HCT116 (cell line): ENCODE data around the gene SOX2.

Experiments
- CEBPB ChIP-seq: IDR thresholded peaks from 2 replicates; pipeline ENCODE4 v1.6.1; 2012; ENCODE audit warnings: low read depth
- EGR1 ChIP-seq: IDR thresholded peaks from 2 replicates; pipeline ENCODE4 v1.6.1; 2012; ENCODE audit warnings: low read depth
- ELF1 ChIP-seq: IDR thresholded peaks from 2 replicates; pipeline ENCODE4 v1.6.1; 2012; ENCODE audit warnings: low read depth, borderline replicate concordance
- EZH2 ChIP-seq: fragments of 200-600 bp; sonication (generic); IDR thresholded peaks from 2 replicates; pipeline ENCODE4 v1.6.1; 2017; ENCODE audit warnings: antibody characterized with exemption, mixed run types
- JUND ChIP-seq: IDR thresholded peaks from 2 replicates; pipeline ENCODE4 v1.6.1; 2012
- POLR2A ChIP-seq: IDR thresholded peaks from 2 replicates; pipeline ENCODE4 v1.7.0; 2011; ENCODE audit warnings: borderline replicate concordance; ENCODE audit not compliant: insufficient read depth, insufficient read length; ENCODE audit errors: extremely low read depth
- POLR2AphosphoS5 ChIP-seq: IDR thresholded peaks from 2 replicates; pipeline ENCODE4 v1.6.1; 2011; ENCODE audit warnings: mild to moderate bottlenecking, low read depth, low read length, moderate library complexity
- RAD21 ChIP-seq: IDR thresholded peaks from 2 replicates; pipeline ENCODE4 v1.6.1; 2012; ENCODE audit warnings: low read depth, mild to moderate bottlenecking
- TCF7L2 ChIP-seq: IDR thresholded peaks from 2 replicates; pipeline ENCODE4 v1.7.0; 2011; ENCODE audit warnings: borderline replicate concordance, inconsistent platforms; ENCODE audit not compliant: insufficient read depth, insufficient read length; ENCODE audit errors: extremely low read depth
- YY1 ChIP-seq: IDR thresholded peaks from 2 replicates; pipeline ENCODE4 v1.6.1; 2011; ENCODE audit warnings: low read length, low read depth, moderate library complexity, mild to moderate bottlenecking; ENCODE audit not compliant: insufficient replicate concordance; ENCODE audit errors: extremely low read depth
- ZBTB33 ChIP-seq: IDR thresholded peaks from 2 replicates; pipeline ENCODE4 v1.6.1; 2011; ENCODE audit warnings: mild to moderate bottlenecking, low read length, moderate library complexity; ENCODE audit not compliant: insufficient replicate concordance; ENCODE audit errors: extremely low read depth
- ZFX ChIP-seq: fragments of 450-650 bp; IDR thresholded peaks from 2 replicates; pipeline ENCODE4 v1.6.1; 2017
- ZNF274 ChIP-seq: fragments of 200-500 bp; sonication (Bioruptor generic); IDR thresholded peaks from 2 replicates; pipeline ENCODE4 v1.6.1; 2014; ENCODE audit warnings: mild to moderate bottlenecking, low read depth, low read length, inconsistent platforms
- TF ChIP-seq, protein P1 (sequence below), 3 experiments: fragments of 200-600 bp in 1 of 3; sonication (generic) in 1 of 3; IDR thresholded peaks in 2 of 3; conservative IDR thresholded peaks in 1 of 3; 2 replicates each; pipeline ENCODE4 v1.5.1; 2012 to 2017; ENCODE audit warnings: low read depth in 2 of 3, low read length in 2 of 3, antibody characterized with exemption in 1 of 3, borderline replicate concordance in 1 of 3, control low read depth in 1 of 3, mild to moderate bottlenecking in 1 of 3, mixed read lengths in 1 of 3, mixed run types in 1 of 3, moderate library complexity in 1 of 3; ENCODE audit not compliant: insufficient read depth in 1 of 3

DNA sequence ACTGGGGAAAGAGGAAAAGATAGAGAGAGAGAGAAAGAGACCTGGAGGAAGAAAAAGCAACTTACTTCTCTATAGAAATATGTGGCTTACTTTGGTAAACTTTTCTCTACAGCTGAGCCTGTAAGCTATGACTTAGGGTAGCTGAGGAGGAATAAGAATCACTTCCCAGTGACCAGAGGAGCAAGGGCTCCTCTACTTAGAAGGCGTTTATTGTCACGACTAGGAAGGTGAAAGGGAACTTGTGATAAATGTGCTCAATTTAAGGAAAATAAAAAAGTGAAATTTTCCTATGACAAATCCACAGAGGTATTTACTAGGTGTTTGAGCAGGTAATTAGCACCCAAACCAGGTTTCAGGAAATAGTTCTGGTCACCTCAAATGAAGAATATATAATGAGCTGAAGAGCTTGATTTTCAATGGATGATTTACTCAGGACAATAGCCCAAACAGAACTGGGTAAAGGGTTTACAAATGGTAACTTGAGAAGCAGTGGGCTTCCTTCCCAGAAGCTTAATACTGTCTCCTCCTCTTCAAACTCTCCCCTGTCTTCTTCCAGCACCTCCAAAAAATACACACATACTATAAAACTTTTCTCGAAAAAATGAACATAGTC, 46.1 kb downstream of the SOX2 start:
- TF ChIP-seq POLR2A (no peak), ZNF274 (no peak), EGR1 (no peak), ZFX (no peak), TCF7L2 (no peak), JUND (no peak), ELF1 (no peak), EZH2 (no peak), CEBPB (no peak), RAD21 (no peak), ZBTB33 (no peak), POLR2AphosphoS5 (no peak), YY1 (no peak)
- TF ChIP-seq, protein P1, sequence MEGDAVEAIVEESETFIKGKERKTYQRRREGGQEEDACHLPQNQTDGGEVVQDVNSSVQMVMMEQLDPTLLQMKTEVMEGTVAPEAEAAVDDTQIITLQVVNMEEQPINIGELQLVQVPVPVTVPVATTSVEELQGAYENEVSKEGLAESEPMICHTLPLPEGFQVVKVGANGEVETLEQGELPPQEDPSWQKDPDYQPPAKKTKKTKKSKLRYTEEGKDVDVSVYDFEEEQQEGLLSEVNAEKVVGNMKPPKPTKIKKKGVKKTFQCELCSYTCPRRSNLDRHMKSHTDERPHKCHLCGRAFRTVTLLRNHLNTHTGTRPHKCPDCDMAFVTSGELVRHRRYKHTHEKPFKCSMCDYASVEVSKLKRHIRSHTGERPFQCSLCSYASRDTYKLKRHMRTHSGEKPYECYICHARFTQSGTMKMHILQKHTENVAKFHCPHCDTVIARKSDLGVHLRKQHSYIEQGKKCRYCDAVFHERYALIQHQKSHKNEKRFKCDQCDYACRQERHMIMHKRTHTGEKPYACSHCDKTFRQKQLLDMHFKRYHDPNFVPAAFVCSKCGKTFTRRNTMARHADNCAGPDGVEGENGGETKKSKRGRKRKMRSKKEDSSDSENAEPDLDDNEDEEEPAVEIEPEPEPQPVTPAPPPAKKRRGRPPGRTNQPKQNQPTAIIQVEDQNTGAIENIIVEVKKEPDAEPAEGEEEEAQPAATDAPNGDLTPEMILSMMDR (IDR thresholded peaks at IDR 0.05 in 2 of 3, conservative IDR thresholded peaks at IDR 0.05 in 1 of 3; ENCODE audit: borderline replicate concordance in 1 of 3, insufficient read depth in 1 of 3, low read depth in 2 of 3, low read length in 2 of 3): no peak
